Heart right ventricle (tissue), 16 donors: ENCODE measurements around the gene MFSD12. TPM values are rescaled to one million over a fixed set of nuclear protein-coding genes. Genes with fewer than 3 reads are reported as not detected.

Experiments
- ATAC-seq, 8 donors: fragments of 200-7000 bp; cut with Tn5 transposase; one replicate each; pipeline ENCODE4 v1.9.1; 2020; ENCODE audit warnings: mild to moderate bottlenecking in 8 of 8, moderate library complexity in 8 of 8, moderate number of reproducible peaks in 1 of 8
- DNase-seq, 2 donors: peaks; one replicate each; pipeline ENCODE4 v3.0.0-alpha.2; 2020
- H3K27ac ChIP-seq, 10 donors: fragments of 200-600 bp; sonication (generic) in 2 of 10; one replicate each; pipeline versions ENCODE4 v1.5.0 to v1.8.0; 2020 to 2022; ENCODE audit warnings: mild to moderate bottlenecking in 3 of 10
- H3K27me3 ChIP-seq, 7 donors: fragments of 200-600 bp; one replicate each; pipeline ENCODE4 v1.8.0; 2021 to 2022; ENCODE audit warnings: mild to moderate bottlenecking in 2 of 7
- H3K36me3 ChIP-seq, 9 donors: fragments of 200-600 bp; sonication (generic) in 1 of 9; one replicate each; pipeline versions ENCODE4 v1.5.0 to v1.8.0; 2020 to 2022; ENCODE audit warnings: mild to moderate bottlenecking in 2 of 9
- H3K4me1 ChIP-seq, 9 donors: fragments of 200-600 bp; sonication (generic) in 1 of 9; one replicate each; pipeline versions ENCODE4 v1.5.0 to v1.8.0; 2020 to 2022; ENCODE audit warnings: mild to moderate bottlenecking in 4 of 9
- H3K4me3 ChIP-seq, 10 donors: fragments of 200-600 bp; sonication (generic) in 2 of 10; one replicate each; pipeline versions ENCODE4 v1.5.0 to v1.8.0; 2020 to 2022; ENCODE audit warnings: mild to moderate bottlenecking in 7 of 10, moderate library complexity in 2 of 10
- H3K9me3 ChIP-seq, 11 donors: fragments of 200-600 bp in 10 of 11; sonication (generic) in 2 of 11; one replicate each; pipeline versions ENCODE4 v1.5.0 to v1.8.0; 2013 to 2022; ENCODE audit warnings: mild to moderate bottlenecking in 2 of 11, control low read depth in 1 of 11, moderate library complexity in 1 of 11
- WGBS, 2 donors: extraction: QIAGEN DNeasy Blood & Tissue Kit; methylation state at CpG; one replicate each; pipeline ENCODE4 v1.1.7; 2013; ENCODE audit warnings: inconsistent platforms in 1 of 2; 5-methylcytosine and 5-hydroxymethylcytosine counted together
- intact Hi-C, 10 donors: fragments of 100-400 bp; cut with DNase I; formaldehyde crosslinking; loops; one replicate each; pipeline versions ENCODE4 v1.11.1 to v1.14.2; 2022
- polyA plus RNA-seq, 2 donors: library from polyadenylated mRNA; stranded (reverse); fragments of 200-250 nt; gene quantifications; one replicate each; pipeline ENCODE4 v1.2.3, GENCODE V29; 2013
- total RNA-seq, 10 donors: library from RNA; stranded (reverse); fragmentation: NEBNext Ultra II Directional in 3 of 10; extraction: Animal tissue kit (Norgen Biotek cat#: 25700) in 3 of 10; gene quantifications; one replicate each; pipeline versions ENCODE4 v1.2.1 to v1.2.4, GENCODE V29; 2021 to 2023
- TF ChIP-seq, protein P1 (sequence below), 9 donors: fragments of 200-600 bp; sonication (generic) in 2 of 9; IDR thresholded peaks; one replicate each; pipeline versions ENCODE4 v1.5.0 to v1.8.0; 2021 to 2022; ENCODE audit warnings: antibody characterized with exemption in 9 of 9, mild to moderate bottlenecking in 5 of 9, moderate library complexity in 1 of 9
- donor health status: Arrhythmogenic right ventricular cardiomyopathy.
- donor health status: ischemic (EF 13 %, LVEDD 7.1; RV severe dilation, severe dysfunction).
- donor health status: healthy with polysubstance abuse.
- donor health status: DM: no; HTN: yes; CAD: no.
- donor health status: DM: no; HTN: no; CAD: no.
- donor health status: ischemic (EF 25% LVEDD 6.9; RV normal size, moderate dysfunction).
- donor health status: ischemic (EF 25% LVEDD 5.7; RV mildly dilated, moderate dysfunction).
- donor health status: healthy.
- donor health status: DM: yes; HTN: yes; CAD: no.
- donor health status: Ischemic cardiomyopathy.
- donor health status: ischemic (EF 35%, LVEDD 5.7; RV mildly dilated, moderate dysfunction).
- donor health status: nonischemic (EF 11% LVEDD 7.7; RV severe dilation, severe dysfunction).
- donor health status: DM: yes; HTN: yes; CAD: no.
- donor health status: PGD.
- donor health status: ischemic (EF 29% LVEDD 5.4; RV normal size, mild dysfunction).
- donor health status: nonischemic (EF 23%, LVEDD 6.1; RV moderate dilation, normal function).

The MFSD12 gene
- total and polyA plus RNA-seq, 12 donors, result 11.6 to 43.2 (median 22.1) TPM

DNA sequence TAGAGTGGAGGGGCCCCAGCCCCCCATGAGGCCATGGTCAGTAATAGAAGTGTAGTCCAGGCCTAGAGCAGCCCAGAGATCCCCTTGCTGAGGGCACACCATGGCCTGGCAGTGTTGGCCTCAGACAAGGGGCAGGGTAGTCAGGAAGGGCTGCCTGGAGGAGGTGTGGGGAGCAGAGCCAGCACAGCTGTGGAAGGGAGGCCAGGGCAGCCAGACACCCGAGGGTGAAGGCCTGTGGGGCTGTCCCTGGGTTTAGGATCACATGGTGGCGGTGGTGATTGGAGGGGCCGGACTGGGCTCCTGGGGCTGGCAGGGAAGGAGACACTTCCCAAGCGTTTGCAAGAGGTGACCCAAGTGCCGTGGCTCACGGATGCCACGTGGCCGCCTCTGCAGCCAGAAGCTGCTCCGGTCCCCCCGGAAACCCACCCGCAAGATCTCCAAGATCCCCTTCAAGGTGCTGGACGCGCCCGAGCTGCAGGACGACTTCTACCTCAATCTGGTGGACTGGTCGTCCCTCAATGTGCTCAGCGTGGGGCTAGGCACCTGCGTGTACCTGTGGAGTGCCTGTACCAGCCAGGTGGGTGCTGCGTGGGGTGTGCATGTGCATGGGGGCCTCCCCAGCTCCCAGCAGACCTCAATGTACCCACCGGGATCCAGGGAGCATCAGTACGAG is 30.0 kb downstream of the MFSD12 start:
- Histone ChIP-seq H3K9me3 (no peaks in the 10 kb centered on the region), H3K4me3 (no peak overlapping the region), H3K36me3 (peaks cover 1 to 78% (median 44%) of the 10 kb centered on the region in 9 donors), H3K27me3 (no peaks in the 10 kb centered on the region), H3K27ac (no peak overlapping the region), H3K4me1 (no peaks in the 10 kb centered on the region)
- 95 to 96% methylated on average over 21 of the region's 21 CpGs for WGBS, 2 donors
- ATAC-seq (no peak), DNase-seq (no peak)
- intact Hi-C loops, result no loop called here
- TF ChIP-seq, protein P1, sequence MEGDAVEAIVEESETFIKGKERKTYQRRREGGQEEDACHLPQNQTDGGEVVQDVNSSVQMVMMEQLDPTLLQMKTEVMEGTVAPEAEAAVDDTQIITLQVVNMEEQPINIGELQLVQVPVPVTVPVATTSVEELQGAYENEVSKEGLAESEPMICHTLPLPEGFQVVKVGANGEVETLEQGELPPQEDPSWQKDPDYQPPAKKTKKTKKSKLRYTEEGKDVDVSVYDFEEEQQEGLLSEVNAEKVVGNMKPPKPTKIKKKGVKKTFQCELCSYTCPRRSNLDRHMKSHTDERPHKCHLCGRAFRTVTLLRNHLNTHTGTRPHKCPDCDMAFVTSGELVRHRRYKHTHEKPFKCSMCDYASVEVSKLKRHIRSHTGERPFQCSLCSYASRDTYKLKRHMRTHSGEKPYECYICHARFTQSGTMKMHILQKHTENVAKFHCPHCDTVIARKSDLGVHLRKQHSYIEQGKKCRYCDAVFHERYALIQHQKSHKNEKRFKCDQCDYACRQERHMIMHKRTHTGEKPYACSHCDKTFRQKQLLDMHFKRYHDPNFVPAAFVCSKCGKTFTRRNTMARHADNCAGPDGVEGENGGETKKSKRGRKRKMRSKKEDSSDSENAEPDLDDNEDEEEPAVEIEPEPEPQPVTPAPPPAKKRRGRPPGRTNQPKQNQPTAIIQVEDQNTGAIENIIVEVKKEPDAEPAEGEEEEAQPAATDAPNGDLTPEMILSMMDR (IDR thresholded peaks at IDR 0.05), result no peak

DNA sequence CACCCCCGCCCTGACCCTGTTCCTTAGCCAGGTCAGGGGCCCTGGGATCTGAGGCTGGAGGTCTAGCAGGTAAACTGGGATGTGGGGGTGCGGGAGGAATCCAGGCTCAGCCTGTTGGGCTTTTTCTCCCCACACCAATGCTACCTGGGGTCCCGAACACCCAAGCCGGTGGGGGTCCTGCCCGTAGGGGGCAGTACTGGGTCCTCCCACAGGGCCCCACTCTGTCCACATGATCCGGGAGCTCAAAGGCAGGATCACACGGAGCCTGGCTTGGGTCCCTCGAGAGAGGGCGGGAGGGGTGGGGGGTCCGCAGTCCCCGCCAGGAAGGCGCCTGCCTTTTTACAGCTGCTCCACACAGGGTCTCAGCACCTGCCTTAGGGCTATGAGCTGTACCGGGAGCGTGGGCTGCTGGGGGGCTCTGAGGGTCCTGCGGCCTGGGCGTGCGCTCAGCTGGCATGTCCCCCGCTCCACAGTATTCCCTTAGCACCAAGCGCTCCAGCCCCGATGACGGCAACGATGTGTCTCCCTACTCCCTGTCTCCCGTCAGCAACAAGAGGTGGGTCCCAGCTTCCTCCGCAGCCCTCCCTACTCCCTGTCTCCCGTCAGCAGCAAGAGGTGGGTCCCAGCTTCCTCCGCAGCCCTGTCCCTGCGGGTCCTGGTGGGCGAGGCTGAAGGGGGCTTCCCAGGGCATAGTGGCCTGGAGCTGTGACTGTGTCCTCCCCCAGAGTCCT is 30.7 kb downstream of the MFSD12 start:
- DNase-seq, result no peak
- 94 to 95% methylated on average over 27 to 28 of the region's 28 CpGs for WGBS, 2 donors
- Histone ChIP-seq H3K36me3 (peaks cover 0 to 78% (median 37%) of the 10 kb centered on the region in 9 donors), H3K27me3 (no peaks in the 10 kb centered on the region), H3K9me3 (no peaks in the 10 kb centered on the region), H3K4me1 (no peaks in the 10 kb centered on the region), H3K27ac (no peak overlapping the region), H3K4me3 (no peak overlapping the region)
- intact Hi-C loops, result no loop called here
- no peak for ATAC-seq
- TF ChIP-seq, protein P1 (IDR thresholded peaks at IDR 0.05), result no peak

DNA sequence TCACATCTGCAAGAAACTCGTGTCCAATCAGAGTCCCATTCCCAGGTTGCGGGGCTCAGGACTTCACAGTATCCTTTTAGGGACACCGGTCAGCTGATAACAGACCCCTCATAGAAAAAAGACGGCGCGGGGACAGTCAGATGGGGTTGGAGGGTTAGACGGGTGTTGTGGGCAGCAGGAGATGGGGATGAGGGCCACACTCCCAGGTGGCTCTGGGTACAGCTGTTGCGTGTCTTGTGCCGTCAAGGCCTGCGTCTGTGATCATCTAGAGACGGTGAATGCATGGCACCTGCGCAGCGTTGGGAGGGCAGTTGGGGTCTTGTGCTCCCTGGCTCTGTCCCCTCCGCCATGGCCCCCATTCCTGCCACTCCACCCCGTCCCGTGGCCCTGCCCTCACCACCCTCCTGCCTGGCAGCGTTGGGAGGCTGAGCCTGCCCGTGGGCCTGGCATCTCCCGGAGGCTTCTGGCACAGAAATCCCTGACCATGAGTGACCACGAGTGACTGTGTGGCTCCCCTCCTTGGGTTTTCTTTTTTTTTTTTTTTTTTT is 32.4 kb downstream of the MFSD12 start:
- no peaks in the 10 kb centered on the region for H3K9me3 ChIP-seq
- TF ChIP-seq, protein P1 (IDR thresholded peaks at IDR 0.05), result no peak
- DNase-seq, result no peak
- intact Hi-C loops, result no loop called here
- ATAC-seq, result no peak
- H3K4me1 ChIP-seq, result no peaks in the 10 kb centered on the region
- H3K36me3 ChIP-seq, result peaks cover 0 to 77% (median 30%) of the 10 kb centered on the region in 9 donors
- no peaks in the 10 kb centered on the region for H3K27me3 ChIP-seq
- no peak overlapping the region for H3K4me3 ChIP-seq
- no peak overlapping the region for H3K27ac ChIP-seq
- 93% methylated on average over 20 of the region's 20 CpGs for WGBS, 2 donors

DNA sequence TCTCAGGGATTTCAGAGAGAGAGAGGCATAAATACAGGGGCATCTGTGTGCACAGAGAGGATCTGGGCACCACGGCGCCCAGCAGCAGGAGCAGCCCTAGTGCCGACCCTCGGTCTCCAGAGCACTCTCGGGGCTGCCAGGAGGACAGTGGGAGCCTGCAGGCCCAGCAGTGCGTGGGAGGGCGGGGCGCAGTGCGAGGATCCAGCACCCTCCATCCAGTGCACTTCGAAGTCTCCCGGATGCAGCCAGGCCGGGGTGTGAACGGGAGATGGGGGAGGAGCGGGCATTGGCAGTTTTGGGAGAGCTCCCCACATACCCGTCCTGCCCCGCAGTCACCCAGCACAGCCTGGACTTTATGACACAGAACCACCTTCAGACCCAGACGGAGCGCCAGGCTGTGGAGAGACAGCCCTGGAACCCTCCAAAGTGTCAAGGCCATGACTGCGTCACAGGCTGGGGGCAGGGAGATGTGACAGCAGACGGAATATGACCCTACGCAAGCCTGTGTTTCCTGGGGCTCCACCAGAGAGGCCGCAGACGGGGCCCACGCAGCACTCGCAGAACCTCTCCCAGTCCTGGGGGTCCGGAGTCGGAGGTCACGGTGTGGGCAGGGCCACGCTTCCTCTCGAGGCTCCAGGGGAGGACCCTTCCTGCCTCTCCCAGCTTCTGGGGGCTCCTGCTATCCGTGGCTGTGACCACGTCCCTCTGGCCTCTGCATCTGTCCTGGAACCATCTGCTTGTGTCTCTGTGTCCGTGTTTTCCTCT is 33.1 kb downstream of the MFSD12 start:
- ATAC-seq, result no peak
- Histone ChIP-seq H3K36me3 (peaks cover 0 to 84% (median 30%) of the 10 kb centered on the region in 9 donors), H3K27ac (no peak overlapping the region), H3K4me3 (no peak overlapping the region), H3K27me3 (no peaks in the 10 kb centered on the region), H3K4me1 (no peaks in the 10 kb centered on the region), H3K9me3 (no peaks in the 10 kb centered on the region)
- 93 to 94% methylated on average over 33 of the region's 33 CpGs for WGBS, 2 donors
- TF ChIP-seq, protein P1 (IDR thresholded peaks at IDR 0.05), result no peak
- no peak for DNase-seq
- intact Hi-C loops, result no loop called here
